HPDE6-E6E7 (cell line): Measurements from ENCODE around the gene CCDC107.

Experiments used
- DNase-seq: peaks from one replicate; pipeline ENCODE4 v3.0.0; 2011; ENCODE audit warnings: missing footprints; ENCODE audit errors: extremely low spot score

CCDC107 gene

GRCh38 chr9:35683323-35683722, 25.2 kb downstream of the CCDC107 start:
- DNase-seq = no peak

DNA sequence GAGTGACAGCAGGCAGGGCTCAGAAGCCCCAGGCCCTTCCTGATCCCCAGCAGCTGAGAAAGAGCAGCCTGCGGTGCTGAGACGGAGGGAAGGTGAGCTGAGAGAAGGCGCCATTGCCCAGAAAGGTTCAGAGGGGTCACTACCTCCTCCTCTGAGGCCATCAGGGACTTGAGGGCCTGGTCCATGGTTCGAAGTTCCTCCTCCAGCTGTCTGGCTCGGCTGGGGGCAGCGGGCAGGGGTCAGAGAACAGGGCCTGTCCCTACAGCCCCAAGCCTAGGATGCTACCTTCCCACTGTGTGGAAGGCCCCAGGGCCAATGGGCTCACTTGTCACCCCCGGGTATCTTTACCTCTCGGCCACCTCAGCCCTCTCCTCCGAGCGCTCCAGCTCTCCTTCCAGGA, 26.8 kb downstream of the CCDC107 start:
- DNase-seq = no peak

GRCh38 chr9:35685506-35685905, 27.4 kb downstream of the CCDC107 start:
- DNase-seq = no peak

DNA sequence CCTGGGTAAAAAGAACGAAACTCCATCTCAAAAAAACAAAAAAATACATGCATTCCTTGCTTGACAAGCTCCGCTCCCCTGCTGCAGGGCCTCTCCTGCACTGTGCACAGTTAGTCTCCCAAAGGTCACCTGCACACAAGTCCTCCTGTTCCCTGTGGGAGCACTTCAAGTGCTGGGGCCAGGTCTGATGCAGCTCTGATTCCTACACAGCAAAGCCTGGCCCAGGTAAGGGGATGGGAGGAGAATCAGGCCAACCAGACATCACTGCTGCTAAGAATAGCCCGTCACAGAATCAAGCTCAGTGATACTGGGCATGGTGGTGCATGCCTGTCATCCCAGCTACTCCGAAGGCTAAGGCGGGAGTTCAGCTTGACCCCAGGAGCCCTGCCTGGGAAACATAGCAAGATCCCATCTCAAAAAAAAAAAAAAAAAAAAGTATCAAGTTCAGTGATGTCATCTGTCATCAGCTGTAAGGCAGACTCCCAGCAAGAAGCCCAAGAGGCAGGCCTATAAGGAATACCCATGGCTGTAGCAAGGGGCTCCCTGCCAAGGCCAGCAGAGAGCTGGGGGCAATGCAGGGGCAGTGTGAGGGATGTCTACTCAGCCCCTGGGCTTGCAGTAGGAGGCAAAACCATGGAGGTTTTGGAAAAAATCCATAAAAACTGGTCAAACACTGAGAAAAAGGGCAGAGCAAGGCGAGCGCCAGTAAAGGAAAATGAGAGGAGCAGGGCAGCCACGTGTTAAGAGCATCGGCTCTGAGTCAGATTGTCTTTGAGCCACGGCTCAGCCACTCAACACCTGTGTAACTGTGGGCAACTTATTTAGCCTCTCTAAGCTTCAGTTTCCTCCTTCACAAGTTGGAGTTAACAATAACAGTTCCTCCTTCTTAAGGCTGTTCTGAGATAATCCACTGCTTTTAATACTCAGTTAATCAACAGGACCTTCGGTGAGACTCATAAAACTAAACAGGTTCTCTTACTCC, 28.4 kb downstream of the CCDC107 start:
- DNase-seq = no peak

DNA sequence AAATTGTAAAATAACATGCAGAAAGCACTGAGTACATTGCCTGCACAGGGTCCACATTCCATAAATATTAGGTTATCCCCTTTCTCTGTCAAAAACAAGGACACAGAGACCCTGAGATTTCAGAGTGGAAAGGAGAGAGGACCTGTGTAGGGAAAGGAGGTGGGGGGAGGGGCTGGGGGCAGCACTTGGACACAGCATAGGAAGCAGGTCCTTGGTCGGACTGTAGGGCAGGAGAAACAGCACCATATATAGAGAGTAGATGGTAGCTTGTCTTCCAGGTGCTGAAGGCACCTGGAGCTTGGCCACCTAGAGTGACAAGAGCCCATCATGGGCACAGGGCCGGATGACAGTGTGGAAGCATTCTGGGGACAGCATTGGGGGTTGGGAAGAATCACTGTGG, 29.2 kb downstream of the CCDC107 start:
- no peak for DNase-seq

GRCh38 chr9:35687972-35688557, 30.0 kb downstream of the CCDC107 start:
- DNase-seq = no peak

DNA sequence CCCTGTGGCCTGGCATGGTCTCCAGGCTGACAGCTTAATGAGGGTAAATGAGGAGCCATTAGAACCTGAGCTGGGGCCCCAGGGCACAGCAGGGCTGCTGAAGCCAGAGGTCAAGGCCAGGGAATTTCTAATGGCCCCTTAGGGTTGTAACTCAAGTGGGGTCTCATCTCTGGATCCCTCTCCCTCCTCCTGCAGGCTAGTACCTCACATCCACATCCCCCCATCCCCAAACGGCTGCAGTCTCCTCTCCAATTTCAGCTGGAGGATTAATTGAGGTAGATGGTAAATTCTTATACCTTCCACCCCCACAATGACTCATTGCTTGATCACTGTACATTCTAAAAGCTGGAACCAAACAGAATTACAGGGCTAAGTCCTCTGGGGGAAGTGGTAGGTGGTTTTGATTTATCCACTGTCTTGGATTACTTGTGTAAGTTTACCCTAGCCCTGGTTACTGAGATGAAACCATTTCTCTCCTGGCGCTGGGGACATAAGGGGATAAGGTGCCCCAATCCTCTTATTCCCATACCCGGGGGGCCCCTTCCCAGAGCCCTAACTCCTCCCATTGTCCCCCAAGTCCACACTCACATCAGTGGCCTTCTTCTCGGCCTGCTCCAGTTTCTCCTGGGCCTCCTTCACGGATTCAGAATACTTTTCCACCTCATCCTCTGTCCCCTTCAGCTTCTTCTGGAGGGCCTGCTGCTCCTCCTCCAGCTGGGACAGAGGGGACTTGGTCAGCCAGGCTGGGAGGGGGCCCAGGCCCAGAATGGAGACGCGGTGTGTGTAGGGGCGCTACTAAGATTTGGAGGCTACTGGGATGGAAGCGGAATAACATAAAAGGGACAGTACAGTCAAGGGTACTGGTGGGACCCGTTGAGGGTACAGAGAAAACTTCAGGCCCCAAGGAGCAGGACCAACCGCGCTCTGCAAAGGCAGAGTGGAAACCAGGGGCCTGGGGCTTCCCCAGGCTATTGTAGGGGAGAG, 30.8 kb downstream of the CCDC107 start:
- DNase-seq = peak; percentile 69

DNA sequence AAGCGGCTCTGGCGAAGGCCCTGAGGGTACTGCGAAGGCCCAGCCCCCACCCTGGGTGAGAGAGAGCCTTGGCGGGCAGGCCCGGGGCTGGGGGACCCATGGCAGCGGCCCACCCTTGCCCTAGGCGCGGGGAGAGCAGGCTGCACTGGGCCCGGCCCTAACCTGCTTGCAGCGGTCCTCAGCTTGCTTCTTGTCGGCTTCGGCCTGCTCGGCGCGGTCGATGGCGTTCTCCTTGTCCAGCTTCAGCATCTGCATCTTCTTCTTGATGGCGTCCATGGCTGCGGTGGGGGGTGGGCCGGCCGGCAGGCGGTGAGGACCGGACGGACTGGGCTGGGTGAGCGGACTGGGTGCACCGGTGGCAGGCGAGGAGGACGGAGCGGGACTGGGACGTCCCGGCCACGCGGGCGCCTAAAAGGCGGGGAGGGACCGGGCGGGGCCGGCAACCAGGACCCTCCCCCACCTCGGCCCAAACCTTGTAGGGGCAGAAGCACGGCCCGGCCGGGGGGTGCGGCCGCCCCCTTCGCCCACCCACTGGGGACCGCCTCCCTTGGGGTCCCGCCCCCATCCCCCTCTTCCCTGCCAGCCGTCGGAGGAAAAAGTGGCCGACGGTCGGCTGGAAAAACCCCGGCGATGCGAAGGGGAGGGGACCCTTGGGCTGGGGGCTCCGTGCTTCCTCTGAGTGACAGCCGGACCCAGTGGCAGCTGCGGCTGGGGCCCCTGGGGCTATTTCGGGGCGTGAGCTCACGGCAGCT, 31.6 kb downstream of the CCDC107 start, which contains the start of gene TPM2:
TSS of gene TPM2 (minus strand) at position 384 of the 752 bp plus-strand sequence. CDS start at position 276, 108 bp downstream.
- peak; percentile 53 for DNase-seq

- DNase-seq = peak; percentile 12
Measured at GRCh38 chr9:35690294-35690613, 32.2 kb downstream of the CCDC107 start.

- peak; percentile 12 for DNase-seq
Measured at GRCh38 chr9:35690614-35691333, 32.7 kb downstream of the CCDC107 start.

DNA sequence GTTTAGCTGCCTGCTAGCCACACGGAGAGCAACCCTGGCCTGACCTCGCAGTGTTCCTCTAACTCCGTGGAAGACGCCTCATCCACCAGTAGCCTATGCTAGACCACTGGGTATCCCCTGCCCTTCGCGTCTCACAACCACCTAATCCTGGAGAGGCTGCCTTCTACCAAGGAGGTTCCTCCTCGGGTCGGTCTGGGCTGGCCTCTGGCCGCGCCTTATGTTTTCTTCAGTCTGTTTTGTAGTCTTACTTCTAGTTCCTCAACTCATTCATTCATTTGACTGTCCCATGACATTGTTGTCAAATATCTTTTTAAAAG, 33.2 kb downstream of the CCDC107 start:
- no peak for DNase-seq

DNA sequence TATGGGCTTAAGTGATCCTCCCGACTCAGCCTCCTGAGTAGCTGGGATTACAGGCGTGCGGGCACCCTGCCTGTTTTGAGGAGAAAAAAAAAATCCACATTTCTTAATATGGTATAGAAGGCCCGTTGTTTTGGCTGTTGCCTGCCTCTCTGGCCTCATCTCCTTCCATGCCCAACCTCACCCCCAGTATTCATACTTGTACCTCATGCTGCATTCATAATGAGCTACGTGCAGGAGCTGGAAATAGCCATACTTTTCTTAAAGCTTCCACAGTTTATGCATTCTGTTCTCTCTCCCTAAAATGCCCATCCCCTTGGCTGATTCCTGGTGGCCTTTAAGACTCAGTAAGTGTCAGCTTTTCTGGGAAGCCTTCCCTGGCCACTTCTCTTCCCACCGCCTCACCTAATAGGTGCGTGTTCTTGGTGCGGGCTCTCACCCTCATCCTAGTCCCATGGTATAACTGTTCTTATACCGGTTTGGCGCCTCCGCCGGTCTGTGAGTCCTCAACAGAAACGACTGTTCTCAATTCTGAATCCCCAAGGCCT, 33.7 kb downstream of the CCDC107 start:
- no peak for DNase-seq

GRCh38 chr9:35695943-35696401, 37.9 kb downstream of the CCDC107 start:
- DNase-seq = no peak

GRCh38 chr9:35696520-35697215, 38.6 kb downstream of the CCDC107 start:
- DNase-seq = peak; percentile 60

DNA sequence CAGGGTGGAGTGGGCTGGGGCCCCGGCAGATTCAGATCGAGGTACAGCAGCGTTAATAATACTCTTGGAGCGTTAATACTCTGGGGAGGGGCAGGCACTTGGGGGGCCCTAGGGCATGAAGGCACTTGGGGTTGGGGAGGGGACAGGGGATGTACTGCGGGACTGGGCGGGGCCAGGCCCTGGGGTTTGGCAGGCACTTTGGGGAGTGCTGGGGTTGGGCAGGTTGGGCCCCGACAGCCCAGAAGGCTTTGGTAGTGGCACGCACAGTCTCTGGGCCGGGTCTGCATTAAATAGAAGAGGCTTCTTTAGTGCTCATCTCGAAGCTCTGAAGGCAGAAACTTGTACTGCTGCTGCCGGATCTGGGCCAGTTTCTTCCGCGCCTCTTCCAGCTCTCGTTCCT, 39.4 kb downstream of the CCDC107 start:
- no peak for DNase-seq

- no peak for DNase-seq
Measured at GRCh38 chr9:35698231-35698630, 40.1 kb downstream of the CCDC107 start.

DNA sequence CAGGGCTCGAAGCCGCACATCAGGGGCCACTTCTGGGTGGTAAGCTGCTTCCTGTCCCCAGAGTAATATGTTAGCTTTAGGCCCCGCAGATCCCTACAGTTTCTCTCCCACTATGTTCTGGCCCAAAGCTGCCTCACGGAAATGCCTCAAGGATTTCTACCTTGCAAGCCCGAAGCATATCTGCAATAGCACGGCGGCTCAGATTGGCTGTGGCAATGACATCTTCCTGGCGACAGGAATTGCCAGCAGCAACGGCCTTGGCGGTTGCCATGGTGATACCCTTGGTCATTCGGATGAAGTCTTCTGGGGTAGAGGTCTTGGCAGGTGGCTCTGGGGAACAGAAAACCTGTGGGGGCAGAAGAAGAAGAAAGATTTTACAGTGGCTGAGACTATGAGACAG, 41.9 kb downstream of the CCDC107 start:
- DNase-seq = no peak

GRCh38 chr9:35700942-35701341, 42.9 kb downstream of the CCDC107 start:
- no peak for DNase-seq

- no peak for DNase-seq
Measured at GRCh38 chr9:35702696-35703095, 44.6 kb downstream of the CCDC107 start.
